Smooth muscle cell (in vitro differentiated cells): ENCODE data around the gene CALCA. TPM values are rescaled to one million over a fixed set of nuclear protein-coding genes. Genes with fewer than 3 reads are reported as not detected.

Experiments
- DNase-seq: peaks from one replicate; lab custom pipeline; 2025; ENCODE audit not compliant: unreplicated experiment; lab: John Stamatoyannopoulos, UW
- H2AFZ ChIP-seq: fragments of 200-600 bp; sonication (generic); 2 replicates; pipeline ENCODE4 v1.6.0; 2016; ENCODE audit warnings: antibody characterized with exemption, low read depth, mild to moderate bottlenecking
- H3F3A ChIP-seq: fragments of 200-600 bp; sonication (generic); 2 replicates; pipeline ENCODE4 v1.6.0; 2017; ENCODE audit warnings: antibody characterized with exemption, low read depth
- H3K27ac ChIP-seq: fragments of 200-600 bp; sonication (generic); 2 replicates; pipeline ENCODE4 v1.5.1; 2016; ENCODE audit warnings: low read depth, mild to moderate bottlenecking
- H3K27me3 ChIP-seq: fragments of 200-600 bp; sonication (generic); 2 replicates; pipeline ENCODE4 v1.6.1; 2016; ENCODE audit warnings: low read depth, mild to moderate bottlenecking
- H3K36me3 ChIP-seq: fragments of 200-600 bp; sonication (generic); 2 replicates; pipeline ENCODE4 v1.5.1; 2016; ENCODE audit warnings: low read depth
- H3K4me1 ChIP-seq: fragments of 200-600 bp; sonication (generic); 2 replicates; pipeline ENCODE4 v1.5.1; 2016; ENCODE audit warnings: low read depth
- H3K4me2 ChIP-seq: fragments of 200-600 bp; sonication (generic); 2 replicates; pipeline ENCODE4 v1.6.0; 2016; ENCODE audit warnings: mild to moderate bottlenecking
- H3K4me3 ChIP-seq: fragments of 200-600 bp; sonication (generic); 2 replicates; pipeline ENCODE4 v1.5.1; 2016; ENCODE audit warnings: mild to moderate bottlenecking
- H3K79me2 ChIP-seq: fragments of 200-600 bp; sonication (generic); 2 replicates; pipeline ENCODE4 v1.6.0; 2016; ENCODE audit warnings: low read depth, mild to moderate bottlenecking
- H3K9ac ChIP-seq: fragments of 200-600 bp; sonication (generic); 2 replicates; pipeline ENCODE4 v1.6.0; 2016; ENCODE audit warnings: low read depth
- H3K9me3 ChIP-seq: fragments of 200-600 bp; sonication (generic); replicated peaks from 2 replicates; pipeline ENCODE4 v1.5.1; 2016; ENCODE audit warnings: low read depth
- H4K20me1 ChIP-seq: fragments of 200-600 bp; sonication (generic); 2 replicates; pipeline ENCODE4 v1.6.0; 2016; ENCODE audit warnings: low read depth
- CTCF ChIP-seq: fragments of 200-600 bp; sonication (generic); IDR thresholded peaks from 2 replicates; pipeline ENCODE4 v1.5.1; 2017; ENCODE audit warnings: borderline replicate concordance, mild to moderate bottlenecking, antibody characterized with exemption; ENCODE audit not compliant: insufficient read depth, poor library complexity, severe bottlenecking
- WGBS: methylation state at CpG from one replicate; pipeline ENCODE4 v1.1.7; 2016; ENCODE audit warnings: low lambda C conversion rate; 5-methylcytosine and 5-hydroxymethylcytosine counted together
- polyA plus RNA-seq: library from polyadenylated mRNA; unstranded; fragments of >200 nt; fragmentation: Nextera tagmentation; extraction: Ambion mirVana; gene quantifications from 2 replicates; pipeline ENCODE4 v1.2.1, GENCODE V29; 2016
- total RNA-seq: library from RNA; depleted of rRNA; stranded (reverse); fragments of >200 nt; gene quantifications from 2 replicates; pipeline ENCODE4 v1.2.3, GENCODE V29; 2014

CALCA gene
- total and polyA plus RNA-seq, 2 experiments from 2014 or later = not detected

- H3K9ac ChIP-seq = no peak overlapping the region
These were observed 22.6 kb downstream of the CALCA start for GRCh38 chr11:14949437-14950147.

GRCh38 chr11:14942745-14943144 lies 29.4 kb downstream of the CALCA start:
- Histone ChIP-seq H3K36me3 (no peaks in the 10 kb centered on the region), H3K9me3 (no peaks in the 10 kb centered on the region), H3K4me3 (no peak overlapping the region), H2AFZ (no peak overlapping the region), H3K79me2 (no peaks in the 10 kb centered on the region), H3K4me1 (no peaks in the 10 kb centered on the region), H3K27me3 (no peaks in the 10 kb centered on the region), H3K27ac (no peak overlapping the region), H4K20me1 (no peaks in the 10 kb centered on the region), H3K9ac (no peak overlapping the region), H3K4me2 (no peak overlapping the region), H3F3A (no peaks in the 10 kb centered on the region)
- no peak for TF ChIP-seq CTCF
- 92% methylated on average over 3 of the region's 3 CpGs for WGBS
- no peak for DNase-seq

More at GRCh38 chr11:14949437-14950147, 22.6 kb downstream of the CALCA start:
- no peak for DNase-seq
- Histone ChIP-seq H3K4me2 (no peak overlapping the region), H3K27me3 (no peaks in the 10 kb centered on the region), H3K36me3 (no peaks in the 10 kb centered on the region), H4K20me1 (no peaks in the 10 kb centered on the region), H2AFZ (no peak overlapping the region), H3K4me1 (no peaks in the 10 kb centered on the region), H3K27ac (no peak overlapping the region), H3K79me2 (no peaks in the 10 kb centered on the region), H3F3A (no peaks in the 10 kb centered on the region), H3K9me3 (no peaks in the 10 kb centered on the region), H3K4me3 (no peak overlapping the region)
- 80% methylated on average over 4 of the region's 4 CpGs for WGBS
- TF ChIP-seq CTCF = no peak

GRCh38 chr11:14938936-14939335 lies 33.2 kb downstream of the CALCA start:
- TF ChIP-seq CTCF = no peak
- WGBS = 59% methylated on average over 1 of the region's 1 CpG
- Histone ChIP-seq H3K9ac (no peak overlapping the region), H3K4me2 (no peak overlapping the region), H3K4me3 (no peak overlapping the region), H3K9me3 (no peaks in the 10 kb centered on the region), H3K36me3 (no peaks in the 10 kb centered on the region), H3K79me2 (no peaks in the 10 kb centered on the region), H3K4me1 (no peaks in the 10 kb centered on the region), H3F3A (no peaks in the 10 kb centered on the region), H3K27ac (no peak overlapping the region), H4K20me1 (no peaks in the 10 kb centered on the region), H3K27me3 (no peaks in the 10 kb centered on the region), H2AFZ (no peak overlapping the region)
- no peak for DNase-seq
